NCI-H2227 (cell line): ENCODE results near the gene BRD3.

Experiments used
- DNase-seq: peaks from one replicate; lab custom pipeline; 2025; ENCODE audit not compliant: unreplicated experiment; lab: John Stamatoyannopoulos, UW

The BRD3 gene

DNA sequence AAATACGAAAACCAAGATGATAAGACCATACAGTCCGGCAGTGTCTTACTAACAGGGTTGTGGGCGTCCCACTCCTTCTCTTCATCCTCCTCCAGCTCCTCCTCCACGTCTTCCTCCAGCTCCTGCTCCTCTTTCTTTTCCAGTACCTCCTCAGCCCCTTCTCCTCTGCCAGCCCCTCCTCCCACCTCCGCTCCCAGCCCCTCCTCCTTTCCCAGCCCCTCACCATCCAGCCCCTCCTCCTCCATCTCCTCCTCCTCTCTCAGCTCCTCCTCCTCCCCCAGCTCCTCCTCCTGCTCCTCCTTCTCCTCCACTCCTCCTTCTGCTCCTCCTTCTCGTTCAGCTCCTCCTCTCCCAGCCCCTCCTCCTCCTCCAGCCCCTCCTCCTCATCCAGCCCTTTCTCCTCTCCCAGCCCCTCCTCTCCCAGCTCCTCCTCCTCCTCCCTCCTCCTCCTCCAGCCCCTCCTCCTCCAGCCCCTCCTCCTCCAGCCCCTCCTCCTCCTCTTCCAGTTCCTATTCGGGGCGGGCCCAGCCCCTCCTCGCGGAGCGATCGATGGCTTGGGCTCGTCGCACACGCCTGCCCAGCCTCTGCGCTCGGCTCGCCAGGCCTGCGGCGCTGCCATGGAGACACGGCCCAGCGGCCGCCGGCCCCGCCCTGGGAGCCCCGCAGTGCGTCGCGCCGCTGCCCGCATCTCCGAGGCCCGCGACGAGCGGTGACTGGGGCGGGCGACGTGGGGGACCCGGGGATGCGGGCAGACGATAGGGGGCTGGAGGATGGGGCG lies 42.8 kb downstream of the BRD3 start, which contains the start of gene BRD3OS:
BRD3OS (plus strand) TSS at position 654 of the 778 bp plus-strand sequence. CDS start 1,267 bp downstream, outside the sequence.
- peak; percentile 97 for DNase-seq

DNA sequence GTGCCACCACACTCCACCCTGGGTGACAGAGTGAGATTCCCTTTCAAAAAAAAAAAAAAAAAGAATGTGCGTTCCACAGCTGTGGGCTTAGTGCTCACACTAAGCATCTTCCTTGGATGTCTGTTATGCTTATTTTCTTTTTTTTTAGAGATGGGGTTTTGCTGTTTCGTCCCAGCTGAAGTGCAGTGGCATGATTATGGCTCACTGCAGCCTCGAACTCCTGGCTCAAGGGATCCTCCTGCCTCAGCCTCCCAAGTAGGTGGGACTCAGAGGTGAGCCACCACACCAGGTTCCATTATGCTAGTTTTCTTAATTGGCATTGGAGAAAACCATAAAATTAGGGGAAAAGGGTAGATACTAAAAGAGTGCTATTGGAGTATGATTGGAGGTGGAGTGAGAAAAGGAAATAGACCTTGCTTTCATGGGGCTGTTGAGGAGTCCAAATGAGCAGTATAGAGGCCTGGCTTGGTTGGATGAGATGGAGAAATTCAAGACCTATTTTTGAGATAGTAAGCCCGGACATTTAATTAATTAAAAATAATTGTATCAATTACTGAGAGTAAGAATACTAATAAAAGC lies 43.5 kb downstream of the BRD3 start:
- no peak for DNase-seq

DNA sequence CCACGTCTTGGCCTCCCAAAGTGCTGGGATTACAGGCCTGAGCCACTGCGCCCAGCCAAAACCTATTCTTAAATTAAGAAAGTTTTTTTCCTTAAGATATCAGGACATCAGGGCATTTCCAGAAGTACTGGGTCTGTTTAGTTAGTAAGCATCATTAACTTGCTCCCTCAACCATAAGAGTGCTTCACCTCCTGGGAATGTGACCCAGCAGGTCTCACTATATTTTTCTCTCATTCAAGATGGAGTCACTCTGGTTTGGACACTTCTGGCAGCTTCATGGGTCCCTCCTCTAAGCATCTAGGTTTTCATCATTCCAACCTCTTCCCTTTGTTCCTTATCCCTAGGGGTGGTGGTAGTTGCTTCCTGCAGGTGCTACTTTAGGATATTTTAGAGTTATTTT lies 52.9 kb downstream of the BRD3 start:
- DNase-seq = no peak

DNA sequence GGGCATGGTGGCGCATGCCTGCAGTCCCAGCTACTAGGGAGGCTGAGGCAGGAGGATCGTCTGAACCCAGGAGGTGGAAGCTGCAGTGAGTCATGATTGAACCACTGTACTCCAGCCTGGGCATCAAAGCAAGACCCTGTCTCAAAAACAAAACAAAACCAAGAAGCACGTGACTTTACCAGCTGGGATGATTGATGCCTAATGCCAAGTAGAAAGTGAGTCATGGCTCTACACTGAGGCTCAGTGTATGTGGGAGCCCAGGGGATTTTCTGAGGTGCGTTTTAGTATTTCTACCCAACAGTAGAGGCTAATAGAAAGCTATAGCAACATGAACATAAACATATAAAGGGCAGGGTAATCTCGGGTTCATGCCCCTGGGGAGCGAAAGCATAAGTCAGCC lies 56.4 kb downstream of the BRD3 start:
- DNase-seq = no peak

GRCh38 chr9:134010310-134011173 lies 57.3 kb downstream of the BRD3 start:
- no peak for DNase-seq

GRCh38 chr9:134007571-134007970 lies 60.3 kb downstream of the BRD3 start:
- DNase-seq = no peak

GRCh38 chr9:134007150-134007549 lies 60.7 kb downstream of the BRD3 start:
- DNase-seq = no peak

- DNase-seq = no peak
Measured at GRCh38 chr9:134005381-134005780, 62.4 kb downstream of the BRD3 start.

- DNase-seq = no peak
Measured at GRCh38 chr9:134004881-134005280, 62.9 kb downstream of the BRD3 start.

DNA sequence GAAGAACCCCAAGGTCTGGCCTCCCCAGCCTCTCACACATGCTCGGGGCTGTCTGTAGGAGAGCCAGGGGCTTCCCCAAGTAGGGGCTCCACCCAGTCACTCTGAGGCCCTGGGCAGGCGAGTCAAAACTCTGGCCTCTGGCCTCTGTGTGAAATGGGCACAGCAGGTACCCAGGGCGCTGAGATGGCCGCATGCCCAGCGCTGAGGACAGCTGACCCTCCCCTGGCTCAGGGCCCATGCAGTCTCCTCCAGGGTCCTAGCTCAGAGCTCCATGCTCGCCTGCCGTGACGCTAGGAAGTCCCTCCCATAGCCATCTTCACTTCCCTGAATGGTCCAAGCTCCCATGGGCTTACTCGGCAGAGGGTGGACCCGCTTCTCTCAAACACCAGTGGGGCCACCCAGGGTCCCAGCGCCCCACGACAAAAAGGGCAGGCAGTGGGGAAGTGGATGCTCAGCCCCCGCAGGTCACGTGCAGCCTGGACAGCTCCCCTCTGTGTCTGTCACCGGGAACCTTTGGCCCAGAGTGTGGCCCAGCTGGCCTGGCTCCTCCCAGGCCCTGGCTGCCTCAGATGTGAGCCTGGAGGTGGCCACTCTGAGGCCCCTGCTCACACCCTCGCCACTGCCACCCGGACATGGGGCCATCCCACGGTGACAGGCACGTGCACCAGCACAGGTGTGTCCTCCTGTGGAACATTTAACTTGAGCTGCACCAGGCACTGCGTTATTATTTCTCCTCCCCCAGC lies 63.5 kb downstream of the BRD3 start:
- DNase-seq = no peak

DNA sequence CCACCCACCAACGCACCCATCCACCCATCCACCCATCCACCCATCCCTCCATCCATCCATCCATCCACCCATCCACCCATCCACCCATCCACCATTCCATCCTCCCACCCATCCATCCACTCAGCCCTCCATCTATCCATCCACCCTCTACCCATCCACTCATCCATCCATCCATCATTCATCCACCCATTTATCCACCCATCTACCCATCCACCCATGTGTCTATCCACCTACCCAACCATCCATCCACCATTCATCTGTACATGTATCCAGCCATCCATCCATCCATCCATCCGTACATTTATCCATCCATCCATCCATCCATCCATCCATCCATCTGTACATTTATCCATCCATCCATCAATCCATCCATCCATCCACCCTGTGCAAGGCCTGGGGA lies 64.6 kb downstream of the BRD3 start:
- no peak for DNase-seq

- no peak for DNase-seq
Measured at GRCh38 chr9:134002796-134003195, 65.0 kb downstream of the BRD3 start.

- no peak for DNase-seq
Measured at GRCh38 chr9:133999851-134000265, 68.0 kb downstream of the BRD3 start.

DNA sequence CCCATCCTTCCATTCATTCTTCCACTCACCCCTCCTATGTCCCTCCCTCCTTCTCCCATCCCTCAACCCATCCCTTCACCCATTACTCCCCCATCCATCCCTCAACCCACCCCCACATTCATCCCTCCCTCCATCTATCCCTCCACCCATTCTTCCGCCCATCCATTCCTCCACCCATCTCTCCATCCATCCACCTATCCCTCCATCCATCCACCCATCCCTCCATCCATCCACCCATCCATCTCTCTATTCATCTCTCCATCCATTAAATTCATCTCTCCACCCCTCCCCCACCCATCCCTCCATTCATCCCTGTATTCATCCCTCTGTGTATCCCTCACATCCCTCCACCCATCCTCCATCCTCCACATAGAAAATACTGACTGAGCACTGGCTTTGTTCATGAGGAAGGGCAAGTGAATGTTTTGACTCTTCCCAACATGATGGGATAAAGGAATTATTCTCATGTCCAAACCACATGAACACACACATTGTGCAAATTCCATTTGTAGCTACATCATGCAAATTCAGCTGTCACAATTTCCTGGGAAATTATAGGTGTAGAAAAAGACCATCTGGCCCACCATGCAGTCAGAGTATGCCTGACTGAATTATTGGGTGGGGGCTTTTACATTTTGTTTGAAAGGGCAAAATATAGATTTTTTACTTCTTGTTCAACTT lies 68.8 kb downstream of the BRD3 start:
- DNase-seq = no peak

DNA sequence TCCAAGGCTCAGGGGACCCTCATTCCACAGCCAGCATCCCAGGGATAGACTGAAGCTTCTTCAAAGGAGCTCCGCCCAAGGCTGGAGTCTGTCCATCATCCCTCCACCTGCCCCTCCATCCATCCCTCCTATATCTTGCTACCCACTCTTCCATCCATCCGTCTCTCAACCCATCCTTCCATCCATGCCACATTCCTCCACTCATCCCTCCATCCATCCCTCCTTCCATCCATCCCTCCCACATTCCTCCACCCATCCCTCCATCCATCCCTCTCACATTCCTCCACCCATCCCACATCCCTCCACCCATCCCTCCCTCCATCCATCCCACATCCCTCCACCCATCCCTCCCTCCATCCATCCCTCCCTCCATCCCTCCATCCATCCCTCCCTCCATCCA lies 70.2 kb downstream of the BRD3 start:
- no peak for DNase-seq

DNA sequence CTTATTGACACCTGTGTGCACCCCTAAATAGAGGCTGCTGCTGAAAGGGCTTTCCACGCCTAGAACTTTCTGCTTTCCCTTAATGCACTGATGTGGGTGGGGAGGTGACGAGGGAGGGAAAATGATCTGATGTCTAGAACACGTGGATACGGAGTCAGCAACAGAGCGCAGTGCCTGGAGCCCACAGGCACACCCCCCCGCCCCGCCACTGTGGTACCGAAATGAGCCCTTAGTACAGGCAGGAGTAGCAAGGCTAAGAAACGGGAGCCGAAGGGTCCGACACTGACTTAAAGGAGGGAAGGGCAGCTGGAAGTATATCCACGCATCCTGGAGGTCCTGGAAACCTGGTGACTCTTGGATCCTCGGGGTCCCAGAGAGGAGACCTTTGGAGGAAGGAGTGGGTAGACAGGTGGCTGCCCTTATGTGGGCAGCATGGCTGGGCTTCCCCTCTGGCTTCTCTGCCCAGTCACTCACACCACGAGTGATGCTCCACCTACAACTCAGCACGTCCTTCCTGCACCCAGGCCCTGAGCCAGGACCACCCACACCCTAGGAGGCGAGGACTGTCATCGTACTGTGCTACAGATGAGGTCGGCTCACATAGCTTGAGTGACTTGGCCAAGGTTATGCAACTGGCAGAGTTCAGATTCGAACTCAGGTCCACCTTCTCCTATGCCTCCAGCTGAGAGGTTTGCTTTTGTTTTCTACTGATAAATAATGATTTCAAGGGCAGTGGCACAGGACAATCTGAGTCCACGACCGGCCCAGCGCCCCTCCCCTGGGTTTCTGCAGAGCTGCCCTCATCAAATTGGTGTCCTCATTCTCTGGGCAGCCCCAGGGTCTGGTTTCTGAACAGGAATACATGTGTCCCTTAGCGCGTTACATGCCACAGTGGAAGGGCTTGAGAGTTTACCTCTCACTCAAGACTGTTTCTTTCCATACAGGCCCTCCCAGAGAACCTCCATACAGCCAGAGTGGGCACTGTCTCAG lies 71.0 kb downstream of the BRD3 start:
- no peak for DNase-seq

DNA sequence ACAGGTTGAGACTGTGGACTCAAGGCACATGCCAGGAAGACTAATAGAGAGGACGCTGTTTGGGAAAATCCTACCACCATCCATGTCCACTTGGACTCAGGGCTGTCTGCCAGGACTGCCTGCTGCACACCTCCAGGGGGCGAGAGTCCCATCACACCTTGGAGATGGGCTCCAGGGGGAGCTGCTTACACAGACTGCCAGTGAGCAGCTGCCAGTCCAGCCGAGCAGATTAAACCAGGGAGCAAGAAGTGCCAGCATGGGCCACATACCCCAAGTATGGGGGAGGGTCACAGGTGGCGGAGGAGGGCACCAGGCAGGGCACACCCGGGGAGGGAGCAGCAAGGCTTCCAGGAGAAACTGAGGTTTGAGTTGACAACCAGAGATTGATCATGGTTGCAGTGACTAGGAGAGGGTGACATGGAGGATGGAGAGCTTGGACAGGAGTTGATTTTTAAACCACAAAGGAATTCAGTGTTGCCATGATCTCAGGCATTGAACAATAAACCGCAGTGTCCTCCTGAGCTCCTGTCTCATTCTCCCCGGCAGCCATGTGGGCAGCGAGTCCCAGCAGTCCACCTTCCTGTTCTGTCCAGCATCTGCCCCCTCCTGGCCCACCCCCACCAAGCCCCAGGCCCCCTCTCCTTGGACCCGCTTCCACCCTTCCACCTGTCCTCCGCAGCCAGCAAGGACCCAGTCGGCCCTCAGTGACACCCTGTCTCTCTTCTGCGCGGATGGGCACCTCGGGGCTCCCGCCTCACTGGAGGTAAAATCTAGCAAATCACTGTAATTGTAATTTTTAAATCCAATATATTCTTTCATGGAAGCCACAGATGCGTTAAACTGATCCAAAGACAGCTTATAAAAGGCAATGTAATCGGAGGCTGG lies 72.6 kb downstream of the BRD3 start:
- peak; percentile 15 for DNase-seq

DNA sequence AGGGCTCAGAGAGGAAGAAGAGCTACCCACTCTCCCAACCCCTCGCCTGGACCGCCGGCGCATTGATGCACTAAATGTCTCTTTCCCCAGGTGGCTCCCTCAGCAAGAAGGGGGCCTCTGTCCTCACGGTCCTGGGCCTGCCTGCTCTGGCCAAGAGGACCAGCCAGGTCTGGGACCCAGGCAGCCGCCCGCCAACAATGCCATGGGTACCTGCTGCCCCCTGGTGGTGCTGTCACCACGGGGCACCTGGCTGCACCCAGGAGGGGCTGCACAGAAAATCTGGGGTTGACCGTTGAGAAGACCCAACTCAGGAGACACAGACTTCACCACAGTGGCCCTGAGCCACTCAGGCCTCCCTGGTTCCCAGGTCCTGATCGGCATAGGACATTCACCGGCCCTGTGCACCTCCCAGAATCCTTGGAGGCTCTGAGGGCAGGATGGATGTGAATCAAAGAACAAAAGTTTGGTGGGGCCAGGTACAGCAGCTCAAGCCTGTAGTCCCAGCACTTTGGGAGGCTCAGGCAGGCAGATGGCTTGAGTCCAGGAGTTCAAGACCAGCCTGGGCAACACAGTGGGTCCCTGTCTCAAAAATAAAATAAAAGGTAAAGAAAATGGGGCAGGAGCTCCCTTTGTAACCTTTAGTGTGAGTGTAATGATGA lies 73.3 kb downstream of the BRD3 start:
- peak; percentile 70 for DNase-seq
